Heart left ventricle (tissue), 13 donors: Measurements from ENCODE around the gene KCTD19.

Source experiments
- POLR2A ChIP-seq, 2 donors: fragments of 450-650 bp; IDR thresholded peaks; one replicate each; pipeline ENCODE4 v1.6.1; 2017; ENCODE audit warnings: antibody characterized with exemption in 2 of 2, mild to moderate bottlenecking in 2 of 2, moderate library complexity in 2 of 2
- TF ChIP-seq, protein P1 (sequence below), 12 donors: fragments of 200-600 bp; sonication (generic) in 4 of 12; IDR thresholded peaks; one replicate each; pipeline versions ENCODE4 v1.5.0 to v1.8.0; 2018 to 2022; ENCODE audit warnings: antibody characterized with exemption in 12 of 12, mild to moderate bottlenecking in 5 of 12
- donor health status: ischemic (EF 13 %, LVEDD 7.1; RV severe dilation, severe dysfunction).
- donor health status: DM: no; HTN: yes; CAD: no.
- donor health status: DM: no; HTN: no; CAD: no.
- donor health status: ischemic (EF 25% LVEDD 6.9; RV normal size, moderate dysfunction).
- donor health status: ischemic (EF 25% LVEDD 5.7; RV mildly dilated, moderate dysfunction).
- donor health status: ischemic (EF 35%, LVEDD 5.7; RV mildly dilated, moderate dysfunction).
- donor health status: nonischemic (EF 11% LVEDD 7.7; RV severe dilation, severe dysfunction).
- donor health status: DM: yes; HTN: yes; CAD: no.
- donor health status: PGD.
- donor health status: ischemic (EF 29% LVEDD 5.4; RV normal size, mild dysfunction).
- donor health status: nonischemic (EF 23%, LVEDD 6.1; RV moderate dilation, normal function).

DNA sequence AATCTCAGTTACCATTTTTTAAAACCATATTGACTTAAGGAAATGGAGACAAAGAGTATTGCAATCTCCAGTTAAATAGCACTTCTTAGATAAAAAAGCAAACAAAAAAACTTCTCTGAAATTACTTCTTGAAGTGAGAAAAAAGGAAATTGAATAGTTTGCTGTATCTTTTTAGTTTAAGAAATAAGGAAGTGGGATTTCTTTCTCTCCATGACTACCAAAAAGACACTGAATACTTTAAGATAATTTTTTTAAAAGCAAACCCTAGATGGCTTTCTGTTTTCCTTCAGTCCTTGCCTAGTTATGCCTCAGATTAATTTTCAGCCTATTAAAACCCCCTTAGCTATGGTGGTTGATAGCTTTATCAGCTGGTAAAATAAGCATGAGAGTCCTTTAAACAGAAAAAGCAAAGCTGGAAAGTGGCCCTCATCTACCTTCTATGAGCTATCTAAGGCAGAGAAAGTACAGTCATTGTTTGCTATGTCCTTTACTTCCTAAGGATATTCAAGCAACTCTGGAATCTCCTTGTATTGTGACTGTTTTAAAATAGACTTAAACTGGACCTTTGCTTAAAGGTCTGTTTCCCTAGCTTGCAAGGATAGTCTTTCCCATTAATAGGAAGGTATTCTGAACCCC is 38.2 kb upstream of the KCTD19 start:
- no peak for TF ChIP-seq POLR2A (IDR thresholded peaks at IDR 0.05)
- TF ChIP-seq, protein P1, sequence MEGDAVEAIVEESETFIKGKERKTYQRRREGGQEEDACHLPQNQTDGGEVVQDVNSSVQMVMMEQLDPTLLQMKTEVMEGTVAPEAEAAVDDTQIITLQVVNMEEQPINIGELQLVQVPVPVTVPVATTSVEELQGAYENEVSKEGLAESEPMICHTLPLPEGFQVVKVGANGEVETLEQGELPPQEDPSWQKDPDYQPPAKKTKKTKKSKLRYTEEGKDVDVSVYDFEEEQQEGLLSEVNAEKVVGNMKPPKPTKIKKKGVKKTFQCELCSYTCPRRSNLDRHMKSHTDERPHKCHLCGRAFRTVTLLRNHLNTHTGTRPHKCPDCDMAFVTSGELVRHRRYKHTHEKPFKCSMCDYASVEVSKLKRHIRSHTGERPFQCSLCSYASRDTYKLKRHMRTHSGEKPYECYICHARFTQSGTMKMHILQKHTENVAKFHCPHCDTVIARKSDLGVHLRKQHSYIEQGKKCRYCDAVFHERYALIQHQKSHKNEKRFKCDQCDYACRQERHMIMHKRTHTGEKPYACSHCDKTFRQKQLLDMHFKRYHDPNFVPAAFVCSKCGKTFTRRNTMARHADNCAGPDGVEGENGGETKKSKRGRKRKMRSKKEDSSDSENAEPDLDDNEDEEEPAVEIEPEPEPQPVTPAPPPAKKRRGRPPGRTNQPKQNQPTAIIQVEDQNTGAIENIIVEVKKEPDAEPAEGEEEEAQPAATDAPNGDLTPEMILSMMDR (IDR thresholded peaks at IDR 0.05) = no peak
